ENCODE data around the gene LSAMP. TPM values are rescaled to one million over a fixed set of nuclear protein-coding genes. Genes with fewer than 3 reads are reported as not detected.

The LSAMP gene
- total RNA-seq, 4 donors from 2014 or later: 0.30 to 5.5 (median 1.4) TPM

GRCh38 chr3:115885621-115886020 lies 559.7 kb downstream of the LSAMP start:
- no peak for TF ChIP-seq POLR2A (IDR thresholded peaks at IDR 0.05)
- no peak for TF ChIP-seq CTCF (IDR thresholded peaks at IDR 0.05)
- H3K4me3 ChIP-seq: no peak overlapping the region
- 58 to 64% methylated on average over 2 of the region's 2 CpGs for WGBS, 2 donors
- no peak for DNase-seq
- H3K36me3 ChIP-seq: no peaks in the 10 kb centered on the region
- no peaks in the 10 kb centered on the region for H3K27me3 ChIP-seq
- H3K27ac ChIP-seq: no peak overlapping the region
- no peaks in the 10 kb centered on the region for H3K4me1 ChIP-seq
- no peaks in the 10 kb centered on the region for H3K9me3 ChIP-seq
- intact Hi-C loops (cut with DNase I): no loop called here

- no peak for TF ChIP-seq POLR2A (IDR thresholded peaks at IDR 0.05)
- TF ChIP-seq CTCF (IDR thresholded peaks at IDR 0.05): no peak
- no peaks in the 10 kb centered on the region for H3K27me3 ChIP-seq
- H3K9me3 ChIP-seq: no peaks in the 10 kb centered on the region
- H3K4me1 ChIP-seq: no peaks in the 10 kb centered on the region
- intact Hi-C loops (cut with DNase I): no loop called here
- DNase-seq: no peak
- H3K36me3 ChIP-seq: no peaks in the 10 kb centered on the region
- peak overlapping the region in 2 of 4 donors; percentile 10 to 45 for H3K4me3 ChIP-seq
- WGBS, 2 donors: 35% methylated on average over 1 of the region's 1 CpG
- H3K27ac ChIP-seq: no peak overlapping the region
Measured at GRCh38 chr3:115877615-115877899, 567.7 kb downstream of the LSAMP start.

GRCh38 chr3:115876876-115877614 lies 568.2 kb downstream of the LSAMP start:
- no peak overlapping the region for H3K27ac ChIP-seq
- intact Hi-C loops (cut with DNase I): no loop called here
- no peak for TF ChIP-seq POLR2A (IDR thresholded peaks at IDR 0.05)
- DNase-seq: no peak
- H3K9me3 ChIP-seq: no peaks in the 10 kb centered on the region
- WGBS, 2 donors: 24 to 27% methylated on average over 8 of the region's 8 CpGs
- no peaks in the 10 kb centered on the region for H3K36me3 ChIP-seq
- H3K27me3 ChIP-seq: no peaks in the 10 kb centered on the region
- peak overlapping the region in 2 of 4 donors; percentile 10 to 45 for H3K4me3 ChIP-seq
- no peaks in the 10 kb centered on the region for H3K4me1 ChIP-seq

DNA sequence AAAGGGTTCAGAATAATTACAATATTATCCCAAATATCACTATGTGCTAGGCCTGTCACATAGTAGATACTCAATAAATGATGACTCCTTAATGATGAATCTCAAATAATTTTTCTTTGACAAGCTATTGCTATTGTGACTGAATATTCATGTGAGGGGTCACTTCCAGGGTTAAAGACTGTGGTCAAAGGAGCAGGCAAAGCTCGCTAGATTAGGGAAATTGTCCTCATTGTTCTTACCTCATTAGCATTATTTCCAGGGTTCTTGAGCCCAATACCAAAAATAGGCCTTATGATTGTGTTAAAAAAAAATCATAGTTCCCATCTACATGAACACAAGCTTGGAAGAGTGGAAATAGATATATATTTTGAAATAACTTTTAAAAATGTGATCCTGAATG lies 569.8 kb downstream of the LSAMP start:
- no peaks in the 10 kb centered on the region for H3K27me3 ChIP-seq
- WGBS, 2 donors: 60 to 75% methylated on average over 1 of the region's 1 CpG
- H3K36me3 ChIP-seq: no peaks in the 10 kb centered on the region
- TF ChIP-seq POLR2A (IDR thresholded peaks at IDR 0.05) (no peak), CTCF (IDR thresholded peaks at IDR 0.05) (no peak)
- no peak overlapping the region for H3K4me3 ChIP-seq
- intact Hi-C loops (cut with DNase I): no loop called here
- H3K27ac ChIP-seq: no peak overlapping the region
- no peak for DNase-seq
- H3K9me3 ChIP-seq: no peaks in the 10 kb centered on the region
- no peaks in the 10 kb centered on the region for H3K4me1 ChIP-seq

DNA sequence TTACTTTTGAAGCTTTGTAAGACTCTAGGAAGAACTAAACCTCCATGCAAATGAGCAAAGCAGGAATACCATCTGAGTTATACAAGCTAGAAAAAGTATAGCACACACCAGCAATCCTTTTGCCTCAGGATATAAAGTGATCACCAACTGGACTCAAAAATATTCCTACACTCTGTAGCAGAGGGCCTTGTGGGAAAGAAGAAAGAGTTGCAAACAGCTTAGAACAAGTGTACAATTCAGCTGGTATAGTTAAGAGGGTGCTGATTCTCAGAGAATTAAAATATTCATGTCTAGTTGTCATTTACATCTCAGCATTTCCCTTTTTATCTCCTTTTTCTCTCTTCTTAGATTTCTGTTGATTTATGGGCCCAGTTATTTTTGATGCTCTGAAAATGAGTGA lies 573.6 kb downstream of the LSAMP start:
- H3K27me3 ChIP-seq: no peaks in the 10 kb centered on the region
- H3K36me3 ChIP-seq: no peaks in the 10 kb centered on the region
- H3K4me3 ChIP-seq: no peak overlapping the region
- no peak for TF ChIP-seq CTCF (IDR thresholded peaks at IDR 0.05)
- no peak for TF ChIP-seq POLR2A (IDR thresholded peaks at IDR 0.05)
- DNase-seq: no peak
- intact Hi-C loops (cut with DNase I): no loop called here
- H3K4me1 ChIP-seq: no peaks in the 10 kb centered on the region
- H3K9me3 ChIP-seq: no peaks in the 10 kb centered on the region
- H3K27ac ChIP-seq: no peak overlapping the region

- no peak for DNase-seq
- Histone ChIP-seq H3K4me1 (no peaks in the 10 kb centered on the region), H3K27me3 (no peaks in the 10 kb centered on the region), H3K36me3 (no peaks in the 10 kb centered on the region), H3K27ac (no peak overlapping the region), H3K9me3 (no peaks in the 10 kb centered on the region), H3K4me3 (no peak overlapping the region)
- WGBS, 2 donors: 56 to 61% methylated on average over 2 of the region's 2 CpGs
- TF ChIP-seq POLR2A (IDR thresholded peaks at IDR 0.05) (no peak), CTCF (IDR thresholded peaks at IDR 0.05) (no peak)
- intact Hi-C loops (cut with DNase I): no loop called here
Measured at GRCh38 chr3:115864911-115865310, 580.4 kb downstream of the LSAMP start.

Measured in esophagus squamous epithelium (tissue), 5 donors.